ENCODE data around the gene CHRNG. TPM values are rescaled to one million over a fixed set of nuclear protein-coding genes. Genes with fewer than 3 reads are reported as not detected.
A peak's percentile ranks its signal among the peaks of the same experiment; 100 is the strongest.

CHRNG gene
- total and polyA plus RNA-seq, 7 experiments from 2014 or later, result 0.10 to 0.26 TPM; not detected in 5

GRCh38 chr2:232542715-232543467 is 3.4 kb downstream of the CHRNG start:
- no peak for ATAC-seq
- H3K9me3 Mint-ChIP-seq, result no peaks in the 10 kb centered on the region

DNA sequence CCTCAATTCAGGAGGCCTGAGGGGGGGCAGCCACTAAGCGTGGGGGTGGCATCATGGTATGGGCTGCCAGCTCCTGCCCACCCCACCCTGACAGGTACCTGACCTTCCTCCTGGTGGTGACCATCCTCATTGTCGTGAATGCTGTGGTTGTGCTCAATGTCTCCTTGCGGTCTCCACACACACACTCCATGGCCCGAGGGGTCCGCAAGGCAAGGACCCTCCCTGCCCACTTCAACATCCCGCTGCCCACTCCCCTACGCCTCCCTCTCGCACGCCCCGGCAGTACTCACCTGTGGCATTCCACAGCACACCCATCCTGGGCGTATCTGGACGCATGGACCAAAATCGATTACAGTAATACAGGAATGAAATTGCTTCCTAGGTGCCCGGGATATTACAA is 4.0 kb downstream of the CHRNG start:
- no peak for ATAC-seq
- no peak for DNase-seq
- Mint-ChIP-seq H3K4me1 (peaks cover 19 to 34% (median 25%) of the 10 kb centered on the region in 7 donors), H3K27me3 (peaks cover 0 to 6% (median 0%) of the 10 kb centered on the region in 5 donors), H3K9me3 (peaks cover 0 to 1% (median 0%) of the 10 kb centered on the region in 11 donors), H3K27ac (no peak overlapping the region), H3K4me3 (peak overlapping the region in 1 of 10 donors; percentile 4), H3K36me3 (peaks cover 4 to 34% (median 18%) of the 10 kb centered on the region in 5 donors)
- Histone ChIP-seq H3K9me3 (ENCODE audit: control insufficient read depth in 2 of 3, low read length in 3 of 3) (no peaks in the 10 kb centered on the region), H3K4me1 (ENCODE audit: control insufficient read depth in 2 of 2, insufficient read depth in 2 of 2, low read length in 2 of 2) (peaks cover 5 to 14% of the 10 kb centered on the region in 2 donors), H3K4me3 (ENCODE audit: low read length) (no peak overlapping the region), H3K27me3 (ENCODE audit: control insufficient read depth in 2 of 2, insufficient read depth in 2 of 2, low read length in 2 of 2) (no peaks in the 10 kb centered on the region), H3K36me3 (ENCODE audit: control insufficient read depth in 2 of 3, insufficient read depth in 3 of 3, low read length in 3 of 3) (peaks cover 0 to 21% (median 0%) of the 10 kb centered on the region in 3 experiments), H3K27ac (ENCODE audit: low read depth, low read length) (no peak overlapping the region)
- intact Hi-C loops (cut with micrococcal nuclease), result no loop called here
- ChIA-PET CTCF (no interaction called here), POLR2A (no interaction called here)

More at GRCh38 chr2:232542715-232543467, 3.4 kb downstream of the CHRNG start:
- POLR2A ChIA-PET, result no interaction called here
- Histone ChIP-seq H3K9me3 (ENCODE audit: control insufficient read depth in 2 of 3, low read length in 3 of 3) (no peaks in the 10 kb centered on the region), H3K4me3 (ENCODE audit: low read length) (no peak overlapping the region), H3K4me1 (ENCODE audit: control insufficient read depth in 2 of 2, insufficient read depth in 2 of 2, low read length in 2 of 2) (peaks cover 5 to 14% of the 10 kb centered on the region in 2 donors), H3K27me3 (ENCODE audit: control insufficient read depth in 2 of 2, insufficient read depth in 2 of 2, low read length in 2 of 2) (no peaks in the 10 kb centered on the region), H3K36me3 (ENCODE audit: control insufficient read depth in 2 of 3, insufficient read depth in 3 of 3, low read length in 3 of 3) (peaks cover 0 to 21% (median 0%) of the 10 kb centered on the region in 3 experiments), H3K27ac (ENCODE audit: low read depth, low read length) (no peak overlapping the region)
- CTCF ChIA-PET, result no interaction called here
- Mint-ChIP-seq H3K4me3 (no peak overlapping the region), H3K27me3 (peaks cover 0 to 12% (median 5%) of the 10 kb centered on the region in 5 donors), H3K27ac (peak overlapping the region in 4 of 9 donors; percentile 1 to 73 (median 58)), H3K36me3 (peaks cover 3 to 30% (median 12%) of the 10 kb centered on the region in 5 donors), H3K4me1 (peaks cover 16 to 33% (median 21%) of the 10 kb centered on the region in 7 donors)
- DNase-seq, result no peak
- intact Hi-C loops (cut with micrococcal nuclease), result no loop called here

GRCh38 chr2:232543928-232544631 is 4.6 kb downstream of the CHRNG start:
- Mint-ChIP-seq H3K4me3 (no peak overlapping the region), H3K27ac (peak overlapping the region in 2 of 9 donors; percentile 38 to 76), H3K36me3 (peaks cover 6 to 39% (median 24%) of the 10 kb centered on the region in 5 donors), H3K9me3 (peaks cover 0 to 3% (median 0%) of the 10 kb centered on the region in 11 donors), H3K27me3 (peaks cover 0 to 2% (median 0%) of the 10 kb centered on the region in 5 donors), H3K4me1 (peaks cover 25 to 36% (median 31%) of the 10 kb centered on the region in 7 donors)
- DNase-seq (no peak), ATAC-seq (no peak)
- CTCF ChIA-PET, result no interaction called here
- Histone ChIP-seq H3K36me3 (ENCODE audit: control insufficient read depth in 2 of 3, insufficient read depth in 3 of 3, low read length in 3 of 3) (peaks cover 0 to 21% (median 0%) of the 10 kb centered on the region in 3 experiments), H3K27me3 (ENCODE audit: control insufficient read depth in 2 of 2, insufficient read depth in 2 of 2, low read length in 2 of 2) (no peaks in the 10 kb centered on the region), H3K27ac (ENCODE audit: low read depth, low read length) (no peak overlapping the region), H3K9me3 (ENCODE audit: control insufficient read depth in 2 of 3, low read length in 3 of 3) (no peaks in the 10 kb centered on the region), H3K4me1 (ENCODE audit: control insufficient read depth in 2 of 2, insufficient read depth in 2 of 2, low read length in 2 of 2) (peaks cover 5 to 17% of the 10 kb centered on the region in 2 donors), H3K4me3 (ENCODE audit: low read length) (no peak overlapping the region)
- intact Hi-C loops (cut with micrococcal nuclease), result no loop called here
- POLR2A ChIA-PET, result interaction anchor here (0.9 kb wide), 1 partner anchor 20 kb away, joined by 3 read pairs; no protein-coding TSS in a partner anchor

DNA sequence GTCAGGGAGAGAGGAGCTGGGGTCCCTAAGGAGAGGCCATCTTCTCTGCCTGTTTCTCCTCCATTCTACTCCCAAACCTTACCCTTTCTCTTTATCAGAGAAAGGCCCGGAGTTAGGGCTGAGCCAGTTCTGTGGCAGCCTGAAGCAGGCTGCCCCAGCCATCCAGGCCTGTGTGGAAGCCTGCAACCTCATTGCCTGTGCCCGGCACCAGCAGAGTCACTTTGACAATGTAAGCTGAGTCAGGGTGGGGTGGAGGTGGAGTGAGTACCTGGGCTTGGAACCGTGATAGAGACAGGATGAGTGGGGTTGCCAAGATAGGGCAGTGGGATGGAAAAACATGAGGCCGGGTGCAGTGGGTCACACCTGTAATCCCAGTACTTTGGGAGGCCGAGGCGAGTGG is 5.2 kb downstream of the CHRNG start:
- intact Hi-C loops (cut with micrococcal nuclease), result no loop called here
- H3K4me1 Mint-ChIP-seq, result peaks cover 31 to 42% (median 37%) of the 10 kb centered on the region in 7 donors
- Histone ChIP-seq H3K4me1 (ENCODE audit: control insufficient read depth in 2 of 2, insufficient read depth in 2 of 2, low read length in 2 of 2) (peaks cover 5 to 21% of the 10 kb centered on the region in 2 donors), H3K9me3 (ENCODE audit: control insufficient read depth in 2 of 3, low read length in 3 of 3) (no peaks in the 10 kb centered on the region), H3K27me3 (ENCODE audit: control insufficient read depth in 2 of 2, insufficient read depth in 2 of 2, low read length in 2 of 2) (no peaks in the 10 kb centered on the region), H3K4me3 (ENCODE audit: low read length) (no peak overlapping the region), H3K36me3 (ENCODE audit: control insufficient read depth in 2 of 3, insufficient read depth in 3 of 3, low read length in 3 of 3) (peaks cover 0 to 21% (median 0%) of the 10 kb centered on the region in 3 experiments), H3K27ac (ENCODE audit: low read depth, low read length) (no peak overlapping the region)
- peak overlapping the region in 3 of 9 donors; percentile 19 to 76 (median 38) for H3K27ac Mint-ChIP-seq
- DNase-seq (no peak), ATAC-seq (no peak)
- peaks cover 6 to 39% (median 25%) of the 10 kb centered on the region in 5 donors for H3K36me3 Mint-ChIP-seq
- POLR2A ChIA-PET, result interaction anchor here (0.9 kb wide), 1 partner anchor 21 kb away, joined by 3 read pairs; no protein-coding TSS in a partner anchor
- peaks cover 0 to 3% (median 0%) of the 10 kb centered on the region in 11 donors for H3K9me3 Mint-ChIP-seq
- H3K27me3 Mint-ChIP-seq, result no peaks in the 10 kb centered on the region
- peak overlapping the region in 1 of 10 donors; percentile 31 for H3K4me3 Mint-ChIP-seq
- CTCF ChIA-PET, result no interaction called here

- peaks cover 0 to 3% (median 0%) of the 10 kb centered on the region in 11 donors for H3K9me3 Mint-ChIP-seq
- H3K36me3 ChIP-seq (ENCODE audit: control insufficient read depth in 2 of 3, insufficient read depth in 3 of 3, low read length in 3 of 3), result peaks cover 0 to 24% (median 0%) of the 10 kb centered on the region in 3 experiments
- peaks cover 33 to 48% (median 42%) of the 10 kb centered on the region in 7 donors for H3K4me1 Mint-ChIP-seq
- ChIA-PET CTCF (interaction anchor here (0.7 kb wide), 1 partner anchor 705 kb away, joined by 3 read pairs; no protein-coding TSS in a partner anchor), POLR2A (no interaction called here)
- no peak overlapping the region for H3K4me3 ChIP-seq (ENCODE audit: low read length)
- no peaks in the 10 kb centered on the region for H3K9me3 ChIP-seq (ENCODE audit: control insufficient read depth in 2 of 3, low read length in 3 of 3)
- H3K27me3 Mint-ChIP-seq, result no peaks in the 10 kb centered on the region
- no peak for DNase-seq
- peak overlapping the region in 1 of 10 donors; percentile 18 for H3K4me3 Mint-ChIP-seq
- H3K27me3 ChIP-seq (ENCODE audit: control insufficient read depth in 2 of 2, insufficient read depth in 2 of 2, low read length in 2 of 2), result no peaks in the 10 kb centered on the region
- ATAC-seq, result no peak
- H3K4me1 ChIP-seq (ENCODE audit: control insufficient read depth in 2 of 2, insufficient read depth in 2 of 2, low read length in 2 of 2), result peaks cover 5 to 21% of the 10 kb centered on the region in 2 donors
- H3K27ac Mint-ChIP-seq, result no peak overlapping the region
- intact Hi-C loops (cut with micrococcal nuclease), result no loop called here
- H3K36me3 Mint-ChIP-seq, result peaks cover 6 to 39% (median 25%) of the 10 kb centered on the region in 5 donors
- no peak overlapping the region for H3K27ac ChIP-seq (ENCODE audit: low read depth, low read length)
Measured at GRCh38 chr2:232545511-232546375, 6.3 kb downstream of the CHRNG start.

- intact Hi-C loops (cut with micrococcal nuclease), result no loop called here
- DNase-seq (no peak), ATAC-seq (no peak)
- CTCF ChIA-PET, result no interaction called here
- peaks cover 6 to 43% (median 25%) of the 10 kb centered on the region in 5 donors for H3K36me3 Mint-ChIP-seq
- Histone ChIP-seq H3K4me3 (ENCODE audit: low read length) (no peak overlapping the region), H3K4me1 (ENCODE audit: control insufficient read depth in 2 of 2, insufficient read depth in 2 of 2, low read length in 2 of 2) (peaks cover 15 to 31% of the 10 kb centered on the region in 2 donors), H3K9me3 (ENCODE audit: control insufficient read depth in 2 of 3, low read length in 3 of 3) (no peaks in the 10 kb centered on the region), H3K27me3 (ENCODE audit: control insufficient read depth in 2 of 2, insufficient read depth in 2 of 2, low read length in 2 of 2) (no peaks in the 10 kb centered on the region), H3K27ac (ENCODE audit: low read depth, low read length) (no peak overlapping the region), H3K36me3 (ENCODE audit: control insufficient read depth in 2 of 3, insufficient read depth in 3 of 3, low read length in 3 of 3) (peaks cover 0 to 24% (median 0%) of the 10 kb centered on the region in 3 experiments)
- H3K27ac Mint-ChIP-seq, result peak overlapping the region in 1 of 9 donors; percentile 53
- H3K4me3 Mint-ChIP-seq, result peak overlapping the region in 7 of 10 donors; percentile 13 to 100 (median 48)
- POLR2A ChIA-PET, result interaction anchor here (0.6 kb wide), 1 partner anchor 1816 kb away, joined by 5 read pairs; no protein-coding TSS in a partner anchor
- H3K9me3 Mint-ChIP-seq, result peaks cover 0 to 4% (median 0%) of the 10 kb centered on the region in 11 donors
- no peaks in the 10 kb centered on the region for H3K27me3 Mint-ChIP-seq
- H3K4me1 Mint-ChIP-seq, result peaks cover 40 to 66% (median 59%) of the 10 kb centered on the region in 7 donors
Measured at GRCh38 chr2:232547991-232548390, 8.5 kb downstream of the CHRNG start.
